Pulmonary artery endothelial cell (primary cell): ENCODE measurements around the gene PRICKLE4. TPM values are rescaled to one million over a fixed set of nuclear protein-coding genes. Genes with fewer than 3 reads are reported as not detected.

Experiments used
- DNase-seq: peaks from one replicate; pipeline ENCODE4 v3.0.0-alpha.2; 2011; ENCODE audit warnings: low read depth, low spot score
- total RNA-seq: library from RNA; depleted of rRNA; stranded (reverse); fragments of >200 nt; gene quantifications from 2 replicates; pipeline ENCODE4 v1.2.3, GENCODE V29; 2014

Gene PRICKLE4
- total RNA-seq: 0.67 and 1.1 TPM in 2 replicates

DNA sequence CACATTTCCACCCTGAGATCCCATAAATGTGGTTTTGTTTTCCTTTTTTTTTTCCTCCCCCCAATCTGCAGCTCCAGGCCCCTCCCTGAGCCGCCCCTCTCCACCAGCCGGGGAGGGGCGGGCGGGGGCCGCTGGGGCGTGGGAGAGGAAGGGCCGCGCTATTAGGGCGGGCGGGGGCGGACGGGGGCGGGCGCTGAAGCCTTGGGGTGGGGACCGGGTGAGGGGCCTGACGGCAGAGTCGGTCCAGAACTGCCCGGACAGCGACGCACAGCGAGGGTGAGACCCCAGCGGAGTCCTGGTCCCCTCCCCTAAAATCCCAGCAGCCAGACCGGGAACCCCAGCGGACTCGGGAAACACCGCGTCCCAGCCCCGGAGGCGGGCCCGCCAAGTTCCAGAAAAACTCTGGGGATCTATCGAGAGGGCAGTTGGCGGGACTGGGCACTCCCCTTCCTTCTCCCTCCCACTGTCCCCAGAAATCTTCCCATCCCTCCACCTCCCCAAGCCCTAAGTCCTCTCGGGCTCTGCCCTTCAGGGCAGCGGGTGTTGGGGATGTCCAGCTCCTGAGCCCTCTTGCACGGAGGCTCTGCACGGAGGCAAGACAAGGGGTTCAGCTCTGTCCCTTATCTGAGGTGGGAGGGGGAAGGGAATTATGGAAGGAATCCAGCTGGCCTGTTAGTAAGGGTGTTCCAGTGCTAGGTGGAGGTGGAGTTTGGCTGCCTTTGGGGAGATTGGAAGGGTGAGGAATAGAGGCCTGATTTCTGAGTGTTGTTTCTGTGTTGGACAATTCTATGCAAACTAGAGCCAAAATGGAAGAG, at the start of gene PRICKLE4:
PRICKLE4 (plus strand) TSS at position 232 of the 815 bp plus-strand sequence. CDS start 2,692 bp downstream, outside the sequence.
- no peak for DNase-seq

- no peak for DNase-seq
These were observed 49.0 kb upstream of the PRICKLE4 start for GRCh38 chr6:41731561-41732086.

GRCh38 chr6:41732149-41732548, 48.4 kb upstream of the PRICKLE4 start:
- no peak for DNase-seq

- DNase-seq: no peak
These were observed 47.8 kb upstream of the PRICKLE4 start for GRCh38 chr6:41732591-41733359.

DNA sequence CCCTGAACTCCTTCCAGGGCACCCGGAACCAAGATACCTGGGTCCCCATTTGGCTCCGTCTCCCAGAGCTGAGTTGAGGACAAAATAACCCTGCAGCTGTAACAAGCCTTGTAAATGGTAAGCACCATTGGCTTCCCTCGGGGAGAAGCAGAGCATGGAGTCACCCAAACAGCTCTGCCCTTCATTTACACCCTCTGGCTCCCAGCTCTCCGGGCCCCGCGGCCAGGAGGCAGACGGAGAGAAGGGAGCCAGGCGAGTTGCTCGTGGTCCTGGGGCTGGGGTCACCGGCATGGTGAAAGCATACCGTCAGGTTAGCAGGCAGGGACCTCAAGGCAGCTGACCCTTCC, 47.2 kb upstream of the PRICKLE4 start:
- no peak for DNase-seq

GRCh38 chr6:41733707-41734665, 46.6 kb upstream of the PRICKLE4 start:
- DNase-seq: no peak

- DNase-seq: peak; percentile 26
These were observed 45.7 kb upstream of the PRICKLE4 start for GRCh38 chr6:41734666-41735426.

- peak; percentile 53 for DNase-seq
These were observed 45.0 kb upstream of the PRICKLE4 start, which contains the start of gene TFEB for GRCh38 chr6:41735427-41736185. TSS of gene TFEB (minus strand) at chr6:41735608. CDS start at chr6:41691213, 44,395 bp downstream.

DNA sequence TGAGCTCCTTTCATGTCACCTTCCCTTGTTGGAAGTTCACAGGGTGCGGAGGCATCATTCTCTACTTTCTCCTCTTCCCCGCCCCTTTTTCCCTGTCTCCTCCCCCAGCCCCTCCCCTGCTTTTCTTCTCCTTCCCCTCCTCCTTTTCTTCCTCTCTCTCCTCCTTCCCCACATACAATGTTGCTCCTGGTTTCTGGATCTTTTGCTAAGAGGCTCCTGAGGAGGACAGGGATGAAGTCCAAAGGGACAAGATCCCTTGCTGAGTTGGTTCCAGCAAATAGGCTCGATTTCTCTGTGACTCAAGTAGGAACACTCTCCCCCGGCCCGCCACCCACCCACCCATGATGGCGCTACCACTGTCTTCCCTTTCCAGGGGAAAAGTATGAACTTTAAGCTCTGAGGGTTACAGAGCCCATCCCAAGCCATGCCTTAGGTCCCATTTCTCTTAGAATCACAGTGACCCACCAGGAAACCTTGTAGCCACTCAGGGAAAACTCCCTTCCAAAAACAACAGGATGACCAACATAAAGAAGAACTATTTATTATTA, 44.3 kb upstream of the PRICKLE4 start:
- no peak for DNase-seq

- DNase-seq: no peak
These were observed 43.6 kb upstream of the PRICKLE4 start for GRCh38 chr6:41736800-41737555.

DNA sequence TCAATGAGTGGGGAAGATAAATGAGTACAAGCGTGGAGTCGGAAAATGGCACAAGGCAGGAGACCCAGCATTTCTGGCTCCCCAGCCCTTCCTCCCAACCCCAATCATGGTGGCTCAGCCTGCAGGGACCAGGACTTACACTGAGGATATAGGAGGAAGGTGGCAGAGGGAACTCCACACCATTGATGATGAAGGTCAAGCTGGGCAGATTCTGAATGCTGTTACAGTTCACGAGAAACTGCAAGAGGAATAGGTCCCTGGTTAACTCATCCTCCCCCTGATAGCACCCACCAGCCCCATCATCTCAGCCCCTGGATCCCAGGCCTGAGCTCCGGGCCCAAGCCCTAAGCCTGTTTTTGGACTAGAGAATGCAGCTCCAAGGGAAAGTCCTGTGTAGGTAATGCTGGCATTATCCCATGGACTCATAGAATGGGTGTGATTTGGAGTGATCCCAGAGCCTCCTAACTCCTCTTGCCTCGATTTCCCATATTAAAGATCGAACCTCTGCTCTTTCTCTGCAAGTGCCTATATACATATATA, 42.9 kb upstream of the PRICKLE4 start:
- no peak for DNase-seq

GRCh38 chr6:41739041-41739440, 41.5 kb upstream of the PRICKLE4 start:
- DNase-seq: no peak

GRCh38 chr6:41740366-41741162, 40.0 kb upstream of the PRICKLE4 start:
- DNase-seq: no peak

- DNase-seq: no peak
These were observed 38.7 kb upstream of the PRICKLE4 start for GRCh38 chr6:41741625-41742490.

GRCh38 chr6:41743406-41744235, 37.0 kb upstream of the PRICKLE4 start:
- no peak for DNase-seq
